GM18951 (cell line): ENCODE data around the gene GGN.
A peak's percentile ranks its signal among the peaks of the same experiment; 100 is the strongest.

Source experiments
- POLR2A ChIP-seq: IDR thresholded peaks from 4 replicates; pipeline ENCODE4 v1.6.1; 2011; ENCODE audit warnings: mild to moderate bottlenecking; ENCODE audit not compliant: insufficient read length, insufficient read depth; ENCODE audit errors: extremely low read depth
- in situ Hi-C: fragments of 300-500 bp; cut with MboI; formaldehyde crosslinking; loops from one replicate; pipeline ENCODE4 v1.12.0; 2022; ENCODE audit warnings: low sequenced_read_pairs, mixed read lengths, inconsistent platforms; ENCODE audit not compliant: unreplicated experiment

GGN gene

DNA sequence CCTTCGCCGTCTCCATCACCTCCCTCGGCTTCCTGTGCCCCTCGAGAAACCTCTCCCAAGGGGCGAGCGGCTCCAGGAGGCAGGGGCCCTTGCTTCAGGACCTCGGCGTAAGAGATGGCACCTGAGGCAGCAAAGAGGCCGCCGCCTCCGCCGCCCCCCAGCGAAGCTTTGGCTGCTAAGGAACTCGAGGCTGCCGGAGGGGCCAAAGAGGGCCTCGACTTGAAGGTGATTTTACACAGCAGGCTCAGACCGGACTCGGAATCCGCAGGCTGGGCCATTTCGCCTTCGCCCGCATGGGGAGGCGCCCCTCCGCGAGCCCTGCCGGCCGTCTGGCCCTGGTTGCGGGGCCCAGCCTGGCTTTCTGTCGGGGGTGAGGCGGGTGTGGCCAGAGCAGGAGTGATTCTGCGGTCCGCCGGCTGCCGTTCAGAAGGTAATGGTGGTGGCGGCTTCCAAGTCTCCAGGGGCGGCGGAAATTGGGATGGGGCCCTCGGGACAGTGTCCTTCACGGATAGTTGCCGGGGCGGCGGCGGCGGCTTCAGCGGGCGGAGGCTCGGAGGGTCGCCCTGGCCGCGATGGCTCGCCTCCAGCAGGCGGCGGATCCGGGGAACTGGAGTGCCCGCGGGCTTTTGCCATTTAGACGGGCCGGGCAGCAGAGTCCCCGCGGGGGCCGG, 1.4 kb downstream of the GGN start:
- no peak for TF ChIP-seq POLR2A
- in situ Hi-C loops = no loop called here

GRCh38 chr19:38385804-38386257, 2.0 kb downstream of the GGN start:
- in situ Hi-C loops = no loop called here

DNA sequence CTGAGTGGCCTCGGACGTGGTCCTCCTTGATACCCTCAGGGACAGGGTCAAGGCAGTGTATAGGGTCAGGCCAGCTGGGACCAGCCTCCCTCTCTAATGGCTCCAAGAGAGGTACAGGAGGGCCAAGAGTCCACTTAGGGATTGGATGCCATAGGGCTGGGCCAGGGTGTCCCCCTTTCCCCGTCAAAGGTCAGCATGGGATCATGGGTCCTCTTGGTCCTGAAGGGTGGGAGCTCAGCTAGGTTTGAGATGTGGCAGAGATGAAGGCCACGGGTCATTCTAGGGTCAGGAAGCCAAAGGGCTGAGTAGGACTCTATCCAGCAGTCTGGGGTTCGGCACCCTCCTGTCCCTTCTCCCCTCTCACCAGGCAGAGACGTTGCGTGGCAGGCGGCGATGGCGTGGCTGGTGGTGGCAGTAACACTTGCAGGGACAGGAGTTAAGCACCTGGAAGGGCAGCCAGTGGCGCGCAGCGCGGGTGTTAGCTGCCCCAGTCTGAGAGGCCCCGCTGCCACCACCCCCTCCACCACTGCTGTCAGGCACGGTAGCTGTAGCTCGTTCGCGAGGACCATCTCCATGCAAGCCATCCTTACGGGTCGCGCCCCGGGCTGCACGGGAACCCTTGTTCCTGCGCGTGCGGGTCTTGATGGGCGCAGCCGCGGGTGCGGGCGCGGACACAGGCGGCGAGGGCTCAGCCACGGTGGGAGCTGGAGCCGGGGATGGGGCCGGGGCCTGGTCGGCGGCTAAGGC, 2.6 kb downstream of the GGN start:
- in situ Hi-C loops = no loop called here

More at GRCh38 chr19:38385804-38386257, 2.0 kb downstream of the GGN start:
- no peak for TF ChIP-seq POLR2A

GRCh38 chr19:38384209-38385027, 3.4 kb downstream of the GGN start:
- in situ Hi-C loops = no loop called here
- peak; percentile 2 for TF ChIP-seq POLR2A

More for the DNA sequence above, 2.6 kb downstream of the GGN start:
- TF ChIP-seq POLR2A = no peak

DNA sequence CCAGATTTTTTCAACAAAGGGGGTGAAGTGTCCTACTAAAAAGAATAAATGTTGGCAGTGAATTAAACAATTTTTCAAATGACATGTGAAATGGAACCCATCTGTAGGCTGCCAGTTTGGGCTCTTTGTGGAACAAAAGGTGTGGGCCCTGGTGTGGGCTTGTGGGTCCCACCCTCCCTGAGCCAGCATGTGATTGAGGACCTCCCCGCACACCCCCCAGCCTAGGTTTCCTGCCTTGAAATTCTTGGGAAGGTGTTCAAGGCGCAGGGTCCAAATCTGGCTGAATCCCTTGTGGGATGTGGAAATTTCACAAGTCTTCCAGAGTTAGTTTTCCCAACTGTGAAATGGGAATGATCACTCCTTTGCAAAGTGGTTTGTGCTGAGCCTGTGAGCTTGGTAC, 4.1 kb downstream of the GGN start:
- TF ChIP-seq POLR2A = no peak
- in situ Hi-C loops = no loop called here

- TF ChIP-seq POLR2A = no peak
- in situ Hi-C loops = no loop called here
Observed at GRCh38 chr19:38383184-38383583, 4.7 kb downstream of the GGN start.

DNA sequence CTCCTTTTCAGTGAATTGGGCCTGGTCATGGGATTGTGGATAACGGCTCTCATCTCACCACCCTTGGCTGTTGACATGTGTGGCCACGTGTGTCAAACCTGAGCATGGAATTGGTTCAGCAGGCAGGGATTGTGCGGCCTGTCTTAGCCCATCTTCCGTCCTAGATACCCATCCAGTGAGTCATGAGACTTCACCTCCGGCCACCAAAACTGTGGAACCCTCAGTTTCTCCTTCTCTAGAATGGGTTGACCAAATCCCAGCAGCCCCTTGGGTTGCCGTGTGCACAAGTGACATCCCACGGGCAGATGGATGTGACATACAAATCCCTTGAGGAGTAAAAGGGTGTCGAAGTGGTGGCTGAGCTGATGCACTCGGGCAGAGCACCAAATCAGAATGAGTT, 6.7 kb downstream of the GGN start:
- in situ Hi-C loops = no loop called here
- no peak for TF ChIP-seq POLR2A

DNA sequence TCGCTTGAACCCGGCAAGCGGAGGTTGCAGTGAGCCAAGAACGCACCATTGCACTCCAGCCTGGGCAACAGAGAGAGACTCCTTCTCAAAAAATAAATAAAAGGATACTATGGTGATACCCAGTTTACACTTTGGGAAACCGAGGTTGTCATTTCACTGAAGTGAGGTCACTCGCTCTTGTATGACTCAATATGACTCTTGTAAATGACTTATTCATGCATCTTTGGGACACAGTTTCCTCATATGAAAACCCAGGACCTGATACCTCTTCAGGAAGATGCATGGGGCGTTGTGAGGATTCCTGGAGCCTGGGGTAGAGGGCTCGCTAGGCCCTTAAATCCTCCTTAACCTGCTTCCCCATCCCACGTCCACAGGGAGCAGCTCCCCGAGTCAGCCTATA, 9.0 kb downstream of the GGN start:
- TF ChIP-seq POLR2A = no peak
- in situ Hi-C loops = no loop called here

DNA sequence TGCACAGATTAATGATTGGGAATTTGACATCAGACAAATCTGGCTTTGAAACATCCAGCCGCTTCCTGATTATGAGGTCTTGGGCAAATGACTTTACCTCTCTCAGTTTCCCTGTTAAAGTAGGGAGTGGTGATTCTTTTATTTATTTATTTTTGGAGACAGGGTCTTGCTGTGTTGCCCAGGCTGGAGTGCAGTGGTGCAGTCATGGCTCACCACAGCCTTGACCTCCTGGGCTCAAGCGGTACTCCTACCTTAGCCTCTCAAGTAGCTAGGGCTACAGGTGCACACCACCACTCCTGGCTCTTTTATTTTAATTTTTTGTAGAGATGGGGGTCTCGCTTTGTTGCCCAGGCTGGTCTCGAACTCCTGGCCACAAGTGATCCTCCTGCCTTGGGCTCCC, 10.8 kb downstream of the GGN start:
- in situ Hi-C loops = no loop called here
- no peak for TF ChIP-seq POLR2A

DNA sequence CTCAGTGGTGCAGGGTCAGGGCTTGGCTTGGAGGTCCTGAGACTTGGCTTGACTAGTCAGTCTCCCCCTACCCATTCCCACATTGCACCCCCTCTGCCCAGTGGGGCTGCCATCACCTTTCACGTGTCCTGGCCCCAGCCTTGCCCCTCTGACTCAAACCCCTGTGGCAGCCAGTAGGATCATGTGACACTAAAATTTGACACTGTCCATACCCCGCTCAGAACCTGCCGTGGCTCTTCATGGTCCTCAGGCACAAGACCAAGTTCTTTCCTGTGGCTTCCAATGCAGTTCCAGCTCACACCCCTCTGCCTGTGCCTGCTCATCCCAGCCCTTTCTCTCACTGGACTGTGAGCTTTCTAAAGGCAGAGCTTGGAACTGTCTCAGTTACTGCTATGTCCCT, 11.3 kb downstream of the GGN start:
- in situ Hi-C loops = no loop called here
- TF ChIP-seq POLR2A = no peak

GRCh38 chr19:38375748-38376147, 12.1 kb downstream of the GGN start:
- in situ Hi-C loops = no loop called here
- no peak for TF ChIP-seq POLR2A

GRCh38 chr19:38375098-38375493, 12.7 kb downstream of the GGN start:
- no peak for TF ChIP-seq POLR2A
- in situ Hi-C loops = no loop called here

- in situ Hi-C loops = no loop called here
Observed at GRCh38 chr19:38374332-38375097, 13.3 kb downstream of the GGN start, which contains the start of gene PSMD8. PSMD8 (plus strand) TSS chr19:38374571; CDS start chr19:38374602, 31 bp downstream.

More at GRCh38 chr19:38374332-38375097, 13.3 kb downstream of the GGN start, which contains the start of gene PSMD8:
- TF ChIP-seq POLR2A = peak; percentile 99
